ENCODE results near the gene SPINT3. TPM values are rescaled to one million over a fixed set of nuclear protein-coding genes. Genes with fewer than 3 reads are reported as not detected.

Gene SPINT3
- total RNA-seq, 4 donors from 2014 or later = not detected

- H3K27me3 ChIP-seq = no peaks in the 10 kb centered on the region
- in situ Hi-C loops (cut with MboI; ENCODE audit: low sequenced_read_pairs in 4 of 4) = loop anchor here in 1 of 4 donors (25.0 kb wide), 1 partner anchor 217 kb away; no protein-coding TSS in a partner anchor
- intact Hi-C loops (cut with DNase I; ENCODE audit: low total_unique reads) = no loop called here
Observed at GRCh38 chr20:45545351-45545750, 29.9 kb upstream of the SPINT3 start.

DNA sequence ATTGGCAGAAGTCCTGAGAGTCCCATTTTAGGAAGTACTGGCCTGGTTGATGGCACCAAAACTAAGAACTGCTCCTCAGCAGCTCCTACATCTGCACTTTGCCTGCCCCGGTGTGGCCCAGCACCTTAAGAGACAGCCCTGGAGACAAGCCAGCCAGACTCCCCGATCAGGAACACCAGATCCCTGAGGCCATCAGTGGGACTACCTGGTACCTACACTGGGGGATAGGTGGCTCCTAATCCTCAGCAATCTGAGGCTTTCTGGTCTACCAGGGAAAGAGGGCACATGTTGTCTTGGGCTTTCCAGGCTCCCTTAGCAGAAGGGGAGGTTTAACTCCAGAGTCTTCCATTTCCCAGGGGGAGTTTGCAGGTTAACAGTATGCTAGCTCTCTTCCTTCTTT, 24.0 kb upstream of the SPINT3 start, which contains the start of gene WFDC6:
TSS of gene WFDC6 (minus strand) at position 101 of the 400 bp plus-strand sequence. CDS start at position 26, 75 bp downstream.
- TF ChIP-seq CTCF (IDR thresholded peaks at IDR 0.05 in 4 of 5, conservative IDR thresholded peaks at IDR 0.05 in 1 of 5) (no peak), POLR2A (IDR thresholded peaks at IDR 0.05) (no peak)
- no peak for DNase-seq
- Histone ChIP-seq H3K4me3 (no peak within 1 kb of the TSS), H3K36me3 (no peaks in the 10 kb centered on the region), H3K9me3 (no peaks in the 10 kb centered on the region), H3K4me1 (no peaks in the 10 kb centered on the region), H3K27ac (no peak within 1 kb of the TSS), H3K27me3 (peaks cover 0 to 8% (median 3%) of the 10 kb centered on the region in 3 donors)
- no peak for ATAC-seq
- in situ Hi-C loops (cut with MboI; ENCODE audit: low sequenced_read_pairs in 4 of 4) (loop anchor here in 1 of 4 donors (25.0 kb wide), 1 partner anchor 223 kb away; no protein-coding TSS in a partner anchor), intact Hi-C loops (cut with DNase I; ENCODE audit: low total_unique reads) (no loop called here)

More at GRCh38 chr20:45545351-45545750, 29.9 kb upstream of the SPINT3 start:
- Histone ChIP-seq H3K4me3 (no peak overlapping the region), H3K4me1 (no peaks in the 10 kb centered on the region), H3K9me3 (no peaks in the 10 kb centered on the region), H3K27ac (no peak overlapping the region), H3K36me3 (no peaks in the 10 kb centered on the region)
- TF ChIP-seq POLR2A (IDR thresholded peaks at IDR 0.05) (no peak), CTCF (IDR thresholded peaks at IDR 0.05 in 4 of 5, conservative IDR thresholded peaks at IDR 0.05 in 1 of 5) (no peak)
- ATAC-seq = no peak
- no peak for DNase-seq

- Histone ChIP-seq H3K9me3 (no peaks in the 10 kb centered on the region), H3K36me3 (no peaks in the 10 kb centered on the region), H3K4me3 (no peak overlapping the region), H3K4me1 (no peaks in the 10 kb centered on the region), H3K27me3 (peaks cover 0 to 8% (median 3%) of the 10 kb centered on the region in 3 donors), H3K27ac (no peak overlapping the region)
- TF ChIP-seq POLR2A (IDR thresholded peaks at IDR 0.05) (no peak), CTCF (IDR thresholded peaks at IDR 0.05 in 4 of 5, conservative IDR thresholded peaks at IDR 0.05 in 1 of 5) (no peak)
- ATAC-seq = no peak
- no peak for DNase-seq
- in situ Hi-C loops (cut with MboI; ENCODE audit: low sequenced_read_pairs in 4 of 4) = loop anchor here in 1 of 4 donors (25.0 kb wide), 1 partner anchor 224 kb away; no protein-coding TSS in a partner anchor
- intact Hi-C loops (cut with DNase I; ENCODE audit: low total_unique reads) = no loop called here
Observed at GRCh38 chr20:45538209-45538799, 22.9 kb upstream of the SPINT3 start.

GRCh38 chr20:45527294-45527693, 11.9 kb upstream of the SPINT3 start:
- Histone ChIP-seq H3K9me3 (no peaks in the 10 kb centered on the region), H3K27me3 (no peaks in the 10 kb centered on the region), H3K4me1 (no peaks in the 10 kb centered on the region), H3K4me3 (no peak overlapping the region), H3K36me3 (no peaks in the 10 kb centered on the region), H3K27ac (no peak overlapping the region)
- in situ Hi-C loops (cut with MboI; ENCODE audit: low sequenced_read_pairs in 4 of 4) (loop anchor here in 1 of 4 donors (25.0 kb wide), 1 partner anchor 235 kb away; no protein-coding TSS in a partner anchor), intact Hi-C loops (cut with DNase I; ENCODE audit: low total_unique reads) (no loop called here)
- ATAC-seq = no peak
- TF ChIP-seq POLR2A (IDR thresholded peaks at IDR 0.05) = no peak
- no peak for TF ChIP-seq CTCF (IDR thresholded peaks at IDR 0.05 in 4 of 5, conservative IDR thresholded peaks at IDR 0.05 in 1 of 5)
- DNase-seq = no peak

Data from gastrocnemius medialis (tissue), 4 donors.